ENCODE measurements around the gene TMOD1.
"Not testable (repeated sequence)": the region's sequence is repeated elsewhere in the genome, so short reads cannot be mapped to it uniquely, and the experiment has no call there.

GRCh38 chr9:97584778-97585177 lies 83.3 kb downstream of the TMOD1 start:
- TF ChIP-seq POLR2A, CTCF (IDR thresholded peaks at IDR 0.05): not testable (repeated sequence)

All from breast epithelium (tissue), 3 donors.